KOPT-K1 (cell line): ENCODE results near the gene VGLL3.
"Not testable (repeated sequence)": the region's sequence is repeated elsewhere in the genome, so short reads cannot be mapped to it uniquely, and the experiment has no call there.

Experiments
- H3K27ac ChIP-seq: fragments of 200-600 bp; sonication (generic); 2 replicates; pipeline ENCODE4 v1.5.1; 2016; ENCODE audit warnings: antibody characterized with exemption, mild to moderate bottlenecking, low read depth, low read length; ENCODE audit not compliant: poor library complexity, severe bottlenecking
- H3K36me3 ChIP-seq: fragments of 200-600 bp; sonication (generic); 2 replicates; pipeline ENCODE4 v1.5.1; 2017; ENCODE audit warnings: antibody characterized with exemption, mild to moderate bottlenecking, low read length, moderate library complexity; ENCODE audit not compliant: insufficient read depth
- H3K9me3 ChIP-seq: fragments of 200-600 bp; sonication (generic); 2 replicates; pipeline ENCODE4 v1.5.1; 2017; ENCODE audit warnings: antibody characterized with exemption, low read length, mild to moderate bottlenecking; ENCODE audit not compliant: insufficient read depth, poor library complexity, severe bottlenecking

The VGLL3 gene

GRCh38 chr3:86976219-86976618, 14.7 kb downstream of the VGLL3 start:
- Histone ChIP-seq H3K9me3 (no peaks in the 10 kb centered on the region), H3K36me3 (no peaks in the 10 kb centered on the region), H3K27ac (no peak overlapping the region)

DNA sequence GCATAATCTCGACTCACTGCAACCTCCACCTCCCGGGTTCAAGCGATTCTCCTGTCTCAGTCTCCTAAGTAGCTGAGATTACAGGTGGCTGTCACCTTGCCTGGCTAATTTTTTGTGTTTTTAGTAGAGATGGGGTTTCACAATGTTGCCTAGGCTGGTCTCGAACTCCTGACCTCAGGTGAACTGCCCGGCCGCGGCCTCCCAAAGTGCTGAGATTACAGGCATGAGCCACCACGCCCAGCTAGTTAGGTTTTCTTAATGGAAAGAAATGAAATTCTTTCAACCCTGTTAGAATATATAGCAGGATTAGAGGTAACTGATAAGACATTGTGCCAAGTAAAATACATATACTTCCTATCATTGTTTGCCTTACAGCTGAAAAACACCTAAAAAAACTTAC, 16.8 kb downstream of the VGLL3 start:
- H3K27ac ChIP-seq, H3K9me3 ChIP-seq, H3K36me3 ChIP-seq: not testable (repeated sequence)

DNA sequence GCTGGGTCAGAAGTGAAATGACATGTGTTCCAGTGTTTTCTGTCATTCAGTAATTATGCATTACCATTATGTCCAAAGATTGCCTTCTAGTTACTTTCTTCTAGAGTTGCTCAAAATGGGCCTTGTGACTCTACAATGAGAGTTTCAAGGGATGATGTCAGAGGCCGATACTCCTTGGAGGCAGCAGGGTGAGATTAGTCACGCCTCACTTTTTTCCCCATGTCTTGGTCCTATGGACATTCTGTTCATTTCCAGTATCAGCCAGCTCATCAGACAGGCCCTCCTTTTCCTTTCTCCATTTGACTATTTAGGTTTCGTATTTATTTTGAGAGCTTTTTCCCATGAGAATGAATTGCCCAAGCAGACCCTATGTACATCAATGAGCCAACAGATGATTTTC, 17.5 kb downstream of the VGLL3 start:
- no peak overlapping the region for H3K27ac ChIP-seq
- H3K9me3 ChIP-seq = no peaks in the 10 kb centered on the region
- H3K36me3 ChIP-seq = no peaks in the 10 kb centered on the region

DNA sequence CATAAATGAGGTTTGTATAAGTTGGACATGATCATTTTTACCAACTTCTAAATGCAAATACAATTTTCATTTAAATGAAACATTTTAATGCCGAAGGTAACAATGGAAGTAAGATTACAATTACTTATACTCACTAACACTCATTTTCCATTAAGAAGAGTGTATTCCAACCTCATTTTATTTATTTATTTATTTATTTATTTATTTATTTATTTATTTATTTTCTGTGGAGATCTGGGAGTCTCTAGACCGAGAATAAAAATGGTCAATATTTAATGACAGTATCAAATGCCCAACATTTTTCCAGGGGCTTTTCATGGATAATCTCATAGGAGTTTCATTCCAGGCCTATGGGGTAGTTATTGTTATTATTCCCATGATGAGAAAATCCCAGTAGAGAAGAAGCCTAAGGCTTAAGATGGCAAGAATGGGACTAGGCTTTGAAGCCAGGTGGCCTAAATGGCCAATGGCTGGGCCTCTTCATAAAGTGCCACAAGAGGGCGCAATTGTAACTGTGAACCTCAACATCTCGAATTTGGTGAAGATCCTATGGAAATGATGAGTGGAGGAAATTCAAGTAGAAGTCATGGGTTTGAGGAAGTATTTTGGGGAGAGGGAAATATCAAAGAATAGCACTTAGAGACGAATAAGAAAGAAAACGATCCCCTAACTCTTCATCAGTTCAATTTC, 21.3 kb downstream of the VGLL3 start:
- Histone ChIP-seq H3K27ac (no peak overlapping the region), H3K36me3 (no peaks in the 10 kb centered on the region), H3K9me3 (no peaks in the 10 kb centered on the region)

- H3K9me3 ChIP-seq = no peaks in the 10 kb centered on the region
These were observed 22.6 kb downstream of the VGLL3 start for GRCh38 chr3:86968244-86968932.

DNA sequence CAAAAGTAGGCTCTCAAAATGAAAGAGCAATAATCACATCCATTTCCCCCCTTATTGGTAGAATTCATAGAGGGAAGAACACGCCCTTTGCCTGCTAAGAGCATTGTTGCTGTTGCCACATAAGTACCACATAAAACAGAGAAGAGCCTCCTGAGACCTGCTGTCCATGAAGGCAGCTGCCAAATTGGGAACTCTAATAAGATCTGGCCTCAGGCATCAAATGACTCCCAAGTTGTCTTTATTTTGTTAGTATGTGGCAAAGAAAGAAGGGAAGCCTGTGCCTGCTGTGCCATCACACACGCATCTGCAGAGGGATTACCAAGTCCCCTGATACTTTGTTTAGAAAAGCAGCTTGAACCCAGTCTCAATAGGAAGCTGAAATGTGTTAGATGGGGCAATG, 23.9 kb downstream of the VGLL3 start:
- Histone ChIP-seq H3K9me3 (no peaks in the 10 kb centered on the region), H3K27ac (no peak overlapping the region), H3K36me3 (no peaks in the 10 kb centered on the region)

More at GRCh38 chr3:86968244-86968932, 22.6 kb downstream of the VGLL3 start:
- H3K36me3 ChIP-seq = no peaks in the 10 kb centered on the region
- no peak overlapping the region for H3K27ac ChIP-seq

GRCh38 chr3:86965166-86965565, 25.8 kb downstream of the VGLL3 start:
- H3K27ac ChIP-seq = no peak overlapping the region
- H3K9me3 ChIP-seq = no peaks in the 10 kb centered on the region
- H3K36me3 ChIP-seq = no peaks in the 10 kb centered on the region

- Histone ChIP-seq H3K27ac (no peak overlapping the region), H3K36me3 (no peaks in the 10 kb centered on the region), H3K9me3 (no peaks in the 10 kb centered on the region)
These were observed 27.3 kb downstream of the VGLL3 start for GRCh38 chr3:86963611-86964010.

- no peak overlapping the region for H3K27ac ChIP-seq
- H3K36me3 ChIP-seq = no peaks in the 10 kb centered on the region
These were observed 29.7 kb downstream of the VGLL3 start for GRCh38 chr3:86961297-86961696.

GRCh38 chr3:86960550-86960949, 30.4 kb downstream of the VGLL3 start:
- Histone ChIP-seq H3K9me3 (no peaks in the 10 kb centered on the region), H3K36me3 (no peaks in the 10 kb centered on the region), H3K27ac (no peak overlapping the region)

More at GRCh38 chr3:86961297-86961696, 29.7 kb downstream of the VGLL3 start:
- no peaks in the 10 kb centered on the region for H3K9me3 ChIP-seq

DNA sequence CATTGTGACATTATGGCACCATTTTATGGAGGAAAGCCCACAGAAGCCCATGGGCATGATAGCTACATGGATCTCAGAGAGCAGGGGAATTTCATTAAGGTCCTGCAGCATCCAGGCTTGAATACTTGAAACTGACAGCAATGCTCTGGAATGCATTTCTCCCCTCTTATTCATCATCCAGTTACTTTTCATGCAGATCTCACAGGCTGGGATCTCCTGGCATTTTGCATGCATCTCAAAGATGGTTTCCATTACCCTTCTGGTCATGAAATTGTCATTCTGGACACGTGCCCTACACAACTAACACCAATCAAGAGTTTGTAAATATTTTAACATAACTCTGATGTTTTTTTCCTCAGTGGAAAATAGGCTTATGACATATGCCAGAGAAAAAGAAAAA, 32.4 kb downstream of the VGLL3 start:
- Histone ChIP-seq H3K27ac (no peak overlapping the region), H3K36me3 (no peaks in the 10 kb centered on the region), H3K9me3 (no peaks in the 10 kb centered on the region)

DNA sequence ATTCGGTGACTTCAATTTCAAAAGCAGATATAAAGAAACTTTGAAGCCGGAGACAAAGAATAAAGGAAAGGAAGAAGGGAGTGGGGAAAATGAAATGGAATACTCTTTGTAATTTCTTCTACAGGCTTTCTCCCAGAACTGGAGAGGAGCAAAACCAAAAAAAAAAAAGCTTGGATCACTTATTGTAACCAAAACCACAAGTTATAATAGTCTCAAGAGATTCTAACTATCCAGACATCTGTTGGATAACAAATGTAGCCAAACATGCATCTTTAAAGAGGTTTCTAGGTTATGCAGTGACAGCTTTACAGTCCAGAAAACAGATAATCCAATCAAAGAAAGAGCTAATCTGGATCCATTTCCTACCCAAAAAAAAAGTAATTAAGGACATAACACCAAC, 36.2 kb downstream of the VGLL3 start:
- no peak overlapping the region for H3K27ac ChIP-seq
- H3K9me3 ChIP-seq = no peaks in the 10 kb centered on the region
- no peaks in the 10 kb centered on the region for H3K36me3 ChIP-seq

DNA sequence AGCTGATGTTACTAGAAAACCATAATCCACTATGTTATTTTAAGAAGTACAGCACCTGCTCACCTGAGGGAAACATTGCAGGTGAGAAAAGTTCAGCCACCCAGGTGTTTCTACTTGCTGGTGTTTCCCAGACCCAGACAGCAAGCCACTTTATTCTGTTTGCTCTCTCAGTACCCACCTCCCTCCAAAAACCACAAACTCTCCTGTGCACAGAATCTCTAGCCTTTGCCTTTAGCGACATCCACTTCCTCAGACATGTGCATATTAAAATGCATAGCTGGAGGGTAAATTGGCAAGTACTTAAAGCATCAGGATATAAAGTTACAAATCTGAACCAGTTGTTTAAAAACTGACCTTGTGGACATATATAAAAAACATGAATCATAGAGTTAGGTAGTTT, 36.7 kb downstream of the VGLL3 start:
- no peaks in the 10 kb centered on the region for H3K9me3 ChIP-seq
- H3K27ac ChIP-seq = no peak overlapping the region
- H3K36me3 ChIP-seq = no peaks in the 10 kb centered on the region

DNA sequence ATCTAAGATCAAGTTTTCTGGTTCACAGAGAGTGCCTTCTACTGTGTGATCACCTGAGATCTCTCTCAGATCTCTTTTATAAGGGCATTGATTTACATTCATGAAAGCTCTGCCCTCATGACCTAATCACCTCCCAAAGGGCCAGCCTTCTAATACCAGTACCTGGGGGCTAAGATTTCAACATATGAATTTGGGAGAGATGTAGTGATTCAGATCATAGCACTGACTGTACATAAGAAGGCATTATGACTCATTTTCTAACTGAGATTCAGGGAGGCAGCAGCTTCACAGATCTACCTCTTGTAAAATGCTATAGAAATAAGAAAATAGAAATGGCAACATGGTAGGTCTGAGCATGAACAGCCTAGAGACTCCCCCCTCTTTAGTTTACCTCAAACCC, 39.6 kb downstream of the VGLL3 start:
- no peak overlapping the region for H3K27ac ChIP-seq
- H3K9me3 ChIP-seq = no peaks in the 10 kb centered on the region
- no peaks in the 10 kb centered on the region for H3K36me3 ChIP-seq

DNA sequence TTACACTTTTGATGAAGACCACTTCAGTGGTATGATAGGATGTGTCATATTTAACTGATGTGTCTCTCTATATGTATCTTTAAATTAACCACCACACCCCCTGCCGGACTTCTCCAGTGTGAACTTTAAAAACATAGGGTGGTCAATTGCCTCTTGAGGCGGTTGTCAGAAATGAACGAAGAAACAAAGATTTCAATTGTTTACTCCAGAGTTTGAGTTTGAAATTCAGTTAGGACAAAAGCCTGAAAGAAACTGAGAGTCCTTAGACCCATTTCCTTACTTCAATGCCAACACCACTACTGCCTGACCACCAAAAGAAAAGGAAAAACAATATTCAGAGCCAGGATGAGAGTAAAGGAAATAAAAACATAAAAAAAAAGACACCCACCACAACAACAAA, 40.2 kb downstream of the VGLL3 start:
- Histone ChIP-seq H3K36me3 (no peaks in the 10 kb centered on the region), H3K27ac (no peak overlapping the region), H3K9me3 (no peaks in the 10 kb centered on the region)

DNA sequence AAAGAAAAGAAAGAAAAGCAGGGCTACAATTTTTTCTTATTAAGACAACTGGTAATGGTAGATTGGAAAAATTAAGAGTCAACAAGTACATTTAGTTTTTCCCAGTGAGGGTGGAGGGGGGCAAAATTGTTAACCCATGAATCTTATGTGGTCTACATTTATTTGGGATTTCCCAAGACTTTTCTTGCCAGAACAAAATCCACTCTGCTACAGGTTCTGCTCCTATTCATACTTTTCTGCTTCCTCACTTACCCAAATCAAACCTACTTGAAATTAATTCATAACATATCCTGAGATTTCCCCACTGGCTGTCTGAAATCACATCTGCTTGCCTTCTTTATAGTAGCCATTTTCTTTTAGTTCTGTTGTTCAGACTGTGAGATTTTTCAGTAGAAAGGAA, 41.1 kb downstream of the VGLL3 start:
- no peak overlapping the region for H3K27ac ChIP-seq
- no peaks in the 10 kb centered on the region for H3K9me3 ChIP-seq
- no peaks in the 10 kb centered on the region for H3K36me3 ChIP-seq
